CD4-positive, alpha-beta memory T cell (primary cell): ENCODE data around the gene FAM8A1. TPM values are rescaled to one million over a fixed set of nuclear protein-coding genes. Genes with fewer than 3 reads are reported as not detected.

ENCODE experiments used
- CTCF ChIA-PET: fragments of 350-600 bp; sonication (Branson Sonifier 250); formaldehyde crosslinking; loops from one replicate; lab custom pipeline; 2021; ENCODE audit warnings: inconsistent platforms; ENCODE audit not compliant: partially characterized antibody; lab: Charles Lee
- POLR2A ChIA-PET: fragments of 350-600 bp; sonication (Branson Sonifier 250); formaldehyde crosslinking; loops from one replicate; lab custom pipeline; 2021; ENCODE audit not compliant: partially characterized antibody; lab: Charles Lee
- DNase-seq, 5 donors: peaks; one replicate each; pipeline versions ENCODE4 v3.0.0 to v3.0.0-alpha.2; 2020 to 2022; ENCODE audit warnings: mixed read lengths in 1 of 5
- H3K27ac ChIP-seq: one replicate; pipeline ENCODE4 v1.7.0; 2013; ENCODE audit warnings: low read depth, low read length
- H3K27me3 ChIP-seq: 2 replicates; pipeline ENCODE4 v1.7.0; 2013; ENCODE audit warnings: mild to moderate bottlenecking, low read length, moderate library complexity; ENCODE audit not compliant: insufficient read depth
- H3K36me3 ChIP-seq: 2 replicates; pipeline ENCODE4 v1.7.0; 2013; ENCODE audit warnings: mild to moderate bottlenecking, low read length, moderate library complexity; ENCODE audit not compliant: insufficient read depth
- H3K4me1 ChIP-seq: 2 replicates; pipeline ENCODE4 v1.7.0; 2013; ENCODE audit warnings: mild to moderate bottlenecking, low read length, moderate library complexity; ENCODE audit not compliant: insufficient read depth
- H3K4me3 ChIP-seq, 2 donors: one replicate each; pipeline ENCODE4 v1.7.0; 2013; ENCODE audit warnings: low read length in 2 of 2, mild to moderate bottlenecking in 1 of 2
- H3K9me3 ChIP-seq, 2 donors: one replicate each; pipeline ENCODE4 v1.7.0; 2013; ENCODE audit warnings: low read length in 2 of 2, control low read depth in 1 of 2; ENCODE audit not compliant: control insufficient read depth in 1 of 2
- H3K27ac Mint-ChIP-seq, 7 donors: one replicate each; pipeline ENCODE4 v1.8.0; 2020 to 2021; ENCODE audit warnings: mixed read lengths in 7 of 7, mild to moderate bottlenecking in 6 of 7, inconsistent platforms in 3 of 7, moderate library complexity in 3 of 7
- H3K27me3 Mint-ChIP-seq, 2 donors: one replicate each; pipeline ENCODE4 v1.8.0; 2020 to 2021; ENCODE audit warnings: mixed read lengths in 2 of 2
- H3K36me3 Mint-ChIP-seq, 2 donors: one replicate each; pipeline ENCODE4 v1.8.0; 2020 to 2021; ENCODE audit warnings: mixed read lengths in 2 of 2, inconsistent platforms in 1 of 2, mild to moderate bottlenecking in 1 of 2
- H3K4me1 Mint-ChIP-seq, 4 donors: one replicate each; pipeline ENCODE4 v1.8.0; 2020 to 2021; ENCODE audit warnings: mixed read lengths in 4 of 4, mild to moderate bottlenecking in 1 of 4
- H3K4me3 Mint-ChIP-seq, 8 donors: one replicate each; pipeline ENCODE4 v1.8.0; 2020 to 2021; ENCODE audit warnings: mixed read lengths in 8 of 8, mild to moderate bottlenecking in 7 of 8, moderate library complexity in 6 of 8, inconsistent platforms in 3 of 8
- H3K9me3 Mint-ChIP-seq, 8 donors: one replicate each; pipeline ENCODE4 v1.8.0; 2020 to 2021; ENCODE audit warnings: mixed read lengths in 8 of 8, mild to moderate bottlenecking in 5 of 8, inconsistent platforms in 3 of 8, moderate library complexity in 1 of 8
- intact Hi-C: fragments of 100-400 bp; cut with micrococcal nuclease; formaldehyde crosslinking; loops from one replicate; pipeline ENCODE4 v1.15.1; 2023
- polyA plus RNA-seq, 2 donors: library from polyadenylated mRNA; unstranded; fragments of 300-500 nt; fragmentation: Illumina TruSeq; gene quantifications; one replicate each; pipeline ENCODE4 v1.2.3, GENCODE V29; 2021
- total RNA-seq, 2 experiments: library from RNA; stranded (reverse); gene quantifications; one replicate each; pipeline ENCODE4 v1.2.3, GENCODE V29; 2021

The FAM8A1 gene
- total and polyA plus RNA-seq, 4 experiments from 2014 or later: 3.7 to 21.2 (median 13.2) TPM

GRCh38 chr6:17632934-17633333, 32.8 kb downstream of the FAM8A1 start:
- H3K36me3 Mint-ChIP-seq: peaks cover 54 to 75% of the 10 kb centered on the region in 2 donors
- H3K4me1 ChIP-seq: peaks cover 32% of the 10 kb centered on the region
- H3K9me3 Mint-ChIP-seq: no peaks in the 10 kb centered on the region
- H3K27ac Mint-ChIP-seq: peak overlapping the region; percentile 4 to 86 (median 66)
- CTCF ChIA-PET: interaction anchor here (2.7 kb wide), 1 partner anchor 32 kb away, joined by 7 read pairs; the partner anchor contains the start of gene FAM8A1
- H3K27ac ChIP-seq: no peak overlapping the region
- H3K27me3 ChIP-seq: no peaks in the 10 kb centered on the region
- H3K36me3 ChIP-seq: peaks cover 52% of the 10 kb centered on the region
- H3K4me1 Mint-ChIP-seq: peaks cover 29 to 67% (median 45%) of the 10 kb centered on the region in 4 donors
- H3K4me3 ChIP-seq: no peak overlapping the region
- no peaks in the 10 kb centered on the region for H3K9me3 ChIP-seq
- DNase-seq: no peak
- POLR2A ChIA-PET: interaction anchor here (1.4 kb wide), 1 partner anchor 32 kb away, joined by 3 read pairs; no protein-coding TSS in a partner anchor
- H3K4me3 Mint-ChIP-seq: peak overlapping the region in 2 of 8 donors; percentile 1 to 48
- no peaks in the 10 kb centered on the region for H3K27me3 Mint-ChIP-seq
- intact Hi-C loops: loop anchor here (2.0 kb wide), 1 partner anchor 32 kb away; the partner anchor contains the start of gene FAM8A1

- Histone ChIP-seq H3K9me3 (no peaks in the 10 kb centered on the region), H3K4me1 (peaks cover 32% of the 10 kb centered on the region), H3K4me3 (no peak overlapping the region), H3K27ac (no peak overlapping the region), H3K27me3 (no peaks in the 10 kb centered on the region), H3K36me3 (peaks cover 49% of the 10 kb centered on the region)
- H3K27ac Mint-ChIP-seq: peak overlapping the region; percentile 27 to 87 (median 80)
- ChIA-PET CTCF (interaction anchor here (1.6 to 2.7 kb wide), 2 partner anchors 33 to 50 kb away, joined by 5 to 7 read pairs; partner anchors contain the start of gene FAM8A1), POLR2A (interaction anchor here (0.7 to 1.7 kb wide), 4 partner anchors 32 to 73 kb away, joined by 3 to 4 read pairs (median 4); partner anchors contain the start of gene NUP153)
- no peaks in the 10 kb centered on the region for H3K27me3 Mint-ChIP-seq
- peak overlapping the region in 7 of 8 donors; percentile 1 to 64 (median 42) for H3K4me3 Mint-ChIP-seq
- H3K9me3 Mint-ChIP-seq: no peaks in the 10 kb centered on the region
- peak in 2 of 5 donors; percentile 11 to 46 for DNase-seq
- H3K4me1 Mint-ChIP-seq: peaks cover 29 to 69% (median 45%) of the 10 kb centered on the region in 4 donors
- H3K36me3 Mint-ChIP-seq: peaks cover 52 to 77% of the 10 kb centered on the region in 2 donors
- intact Hi-C loops: loop anchor here (2.0 kb wide), 1 partner anchor 33 kb away; the partner anchor contains the start of gene FAM8A1
These were observed 33.5 kb downstream of the FAM8A1 start for GRCh38 chr6:17633465-17634188.

GRCh38 chr6:17635568-17635967, 35.5 kb downstream of the FAM8A1 start:
- H3K27ac ChIP-seq: no peak overlapping the region
- ChIA-PET POLR2A (interaction anchor here (0.9 to 1.7 kb wide), 2 partner anchors 34 to 35 kb away, joined by 3 to 4 read pairs; partner anchors contain the start of gene FAM8A1), CTCF (interaction anchor here (1.6 to 2.7 kb wide), 2 partner anchors 35 to 51 kb away, joined by 5 to 7 read pairs; partner anchors contain the start of gene FAM8A1)
- H3K36me3 ChIP-seq: peaks cover 35% of the 10 kb centered on the region
- H3K4me1 Mint-ChIP-seq: peaks cover 25 to 52% (median 35%) of the 10 kb centered on the region in 4 donors
- no peak for DNase-seq
- intact Hi-C loops: no loop called here
- no peaks in the 10 kb centered on the region for H3K27me3 Mint-ChIP-seq
- peaks cover 32% of the 10 kb centered on the region for H3K4me1 ChIP-seq
- H3K36me3 Mint-ChIP-seq: peaks cover 47 to 75% of the 10 kb centered on the region in 2 donors
- no peak overlapping the region for H3K4me3 ChIP-seq
- no peaks in the 10 kb centered on the region for H3K9me3 Mint-ChIP-seq
- H3K27me3 ChIP-seq: no peaks in the 10 kb centered on the region
- H3K4me3 Mint-ChIP-seq: peak overlapping the region in 2 of 8 donors; percentile 61 to 63
- H3K9me3 ChIP-seq: no peaks in the 10 kb centered on the region
- peak overlapping the region in 6 of 7 donors; percentile 35 to 91 (median 66) for H3K27ac Mint-ChIP-seq

- Histone ChIP-seq H3K27me3 (no peaks in the 10 kb centered on the region), H3K4me1 (peaks cover 22% of the 10 kb centered on the region), H3K36me3 (peaks cover 20% of the 10 kb centered on the region), H3K9me3 (no peaks in the 10 kb centered on the region), H3K4me3 (no peak overlapping the region), H3K27ac (no peak overlapping the region)
- Mint-ChIP-seq H3K36me3 (peaks cover 49 to 77% of the 10 kb centered on the region in 2 donors), H3K4me3 (no peak overlapping the region), H3K9me3 (no peaks in the 10 kb centered on the region), H3K27ac (peak overlapping the region in 4 of 7 donors; percentile 10 to 79 (median 48)), H3K27me3 (no peaks in the 10 kb centered on the region), H3K4me1 (peaks cover 26 to 43% (median 33%) of the 10 kb centered on the region in 4 donors)
- DNase-seq: no peak
- intact Hi-C loops: no loop called here
- ChIA-PET POLR2A (interaction anchor here (0.6 kb wide), 1 partner anchor 38 kb away, joined by 3 read pairs; the partner anchor contains the start of gene FAM8A1), CTCF (interaction anchor here (1.0 to 1.8 kb wide), 2 partner anchors 22 to 36 kb away, joined by 3 read pairs; no protein-coding TSS in a partner anchor)
These were observed 38.2 kb downstream of the FAM8A1 start for GRCh38 chr6:17638212-17638715.

DNA sequence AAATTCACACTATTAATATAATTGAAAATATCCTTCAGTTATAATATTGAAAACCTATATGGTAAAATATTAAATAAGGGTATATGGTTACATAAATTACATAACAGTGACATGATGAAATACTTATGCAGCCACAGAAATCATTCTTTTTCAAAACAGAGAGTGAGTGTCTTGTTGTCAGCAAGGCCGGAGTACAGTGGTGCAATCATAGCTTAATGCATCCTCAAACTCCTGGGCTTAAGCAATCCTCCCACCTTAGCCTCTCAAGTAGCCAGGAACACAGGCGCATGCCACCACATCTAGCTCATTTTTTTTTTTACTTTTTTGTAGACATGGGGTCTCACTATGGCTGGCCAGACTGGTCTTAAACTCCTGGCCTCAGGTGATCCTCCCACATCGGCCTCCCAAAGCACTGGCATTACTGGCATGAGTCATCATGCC, 40.4 kb downstream of the FAM8A1 start:
- Histone ChIP-seq H3K4me1 (peaks cover 5% of the 10 kb centered on the region), H3K9me3 (no peaks in the 10 kb centered on the region), H3K36me3 (peaks cover 21% of the 10 kb centered on the region), H3K27me3 (no peaks in the 10 kb centered on the region), H3K4me3 (no peak overlapping the region), H3K27ac (no peak overlapping the region)
- DNase-seq: no peak
- H3K27me3 Mint-ChIP-seq: no peaks in the 10 kb centered on the region
- H3K4me3 Mint-ChIP-seq: no peak overlapping the region
- POLR2A ChIA-PET: no interaction called here
- CTCF ChIA-PET: interaction anchor here (1.4 kb wide), 2 partner anchors 18 to 40 kb away, joined by 3 read pairs; partner anchors contain the start of gene FAM8A1
- H3K36me3 Mint-ChIP-seq: peaks cover 60 to 83% of the 10 kb centered on the region in 2 donors
- H3K4me1 Mint-ChIP-seq: peaks cover 17 to 25% (median 18%) of the 10 kb centered on the region in 4 donors
- no peaks in the 10 kb centered on the region for H3K9me3 Mint-ChIP-seq
- H3K27ac Mint-ChIP-seq: peak overlapping the region in 4 of 7 donors; percentile 11 to 76 (median 32)
- intact Hi-C loops: no loop called here

- peak overlapping the region in 2 of 7 donors; percentile 3 to 25 for H3K27ac Mint-ChIP-seq
- Histone ChIP-seq H3K36me3 (peaks cover 22% of the 10 kb centered on the region), H3K27me3 (no peaks in the 10 kb centered on the region), H3K4me1 (no peaks in the 10 kb centered on the region), H3K27ac (no peak overlapping the region), H3K9me3 (no peaks in the 10 kb centered on the region), H3K4me3 (no peak overlapping the region)
- H3K27me3 Mint-ChIP-seq: no peaks in the 10 kb centered on the region
- intact Hi-C loops: no loop called here
- peaks cover 49 to 60% of the 10 kb centered on the region in 2 donors for H3K36me3 Mint-ChIP-seq
- ChIA-PET CTCF (interaction anchor here (1.2 kb wide), 2 partner anchors 49 to 52 kb away, joined by 3 to 4 read pairs; no protein-coding TSS in a partner anchor), POLR2A (no interaction called here)
- no peaks in the 10 kb centered on the region for H3K9me3 Mint-ChIP-seq
- no peak overlapping the region for H3K4me3 Mint-ChIP-seq
- no peak for DNase-seq
- peaks cover 6 to 17% (median 9%) of the 10 kb centered on the region in 4 donors for H3K4me1 Mint-ChIP-seq
These were observed 48.6 kb downstream of the FAM8A1 start for GRCh38 chr6:17648745-17649144.
